ENCODE results near the gene DENND1A.
"Not testable (repeated sequence)": the region's sequence is repeated elsewhere in the genome, so short reads cannot be mapped to it uniquely, and the experiment has no call there.

Gene DENND1A

DNA sequence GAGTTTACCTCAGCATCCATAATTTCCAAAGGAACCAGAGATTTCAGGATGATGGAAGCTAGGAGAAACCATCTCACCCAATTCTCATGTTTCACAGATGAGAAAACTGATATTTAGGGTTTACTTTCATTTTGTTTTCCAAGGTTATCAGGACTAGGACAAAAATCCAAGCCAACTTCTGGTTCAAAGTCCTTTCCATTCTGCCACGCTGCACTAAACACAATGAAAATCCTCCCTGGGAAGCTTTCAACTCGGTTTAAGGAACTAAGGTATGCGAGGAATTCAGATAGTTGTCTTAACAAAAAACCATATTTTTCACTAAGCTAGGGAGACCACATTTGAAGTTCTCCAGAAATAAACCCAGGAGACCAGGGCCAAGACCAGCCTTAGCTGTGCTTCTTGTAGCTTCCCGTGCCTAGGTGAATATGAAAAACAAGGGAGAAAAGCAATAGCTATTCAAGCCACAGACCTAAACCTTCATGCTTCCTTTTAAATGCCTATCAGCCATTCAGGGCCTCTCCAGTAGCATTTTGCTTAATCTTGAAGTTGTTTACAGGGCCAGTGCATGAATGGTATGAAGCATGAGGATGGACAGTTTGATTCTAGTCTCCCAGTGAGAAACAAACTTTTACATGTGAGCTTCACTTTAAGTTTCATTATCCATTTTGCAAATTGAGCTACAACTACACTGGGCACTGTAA lies 167.9 kb downstream of the DENND1A start:
- DNase-seq: peak; percentile 56

- no peak for DNase-seq
These were observed 172.0 kb downstream of the DENND1A start for GRCh38 chr9:123757960-123758359.

GRCh38 chr9:123757547-123757946 lies 172.4 kb downstream of the DENND1A start:
- DNase-seq: no peak

GRCh38 chr9:123756484-123757106 lies 173.3 kb downstream of the DENND1A start:
- DNase-seq: no peak

- DNase-seq: no peak
These were observed 176.2 kb downstream of the DENND1A start for GRCh38 chr9:123753669-123754258.

GRCh38 chr9:123753016-123753415 lies 176.9 kb downstream of the DENND1A start:
- DNase-seq: peak; percentile 59

GRCh38 chr9:123749580-123750202 lies 180.2 kb downstream of the DENND1A start:
- DNase-seq: no peak

- no peak for DNase-seq
These were observed 183.2 kb downstream of the DENND1A start for GRCh38 chr9:123746765-123747164.

- DNase-seq: no peak
These were observed 184.0 kb downstream of the DENND1A start for GRCh38 chr9:123745933-123746332.

- no peak for DNase-seq
These were observed 184.5 kb downstream of the DENND1A start for GRCh38 chr9:123745451-123745850.

- no peak for DNase-seq
These were observed 186.2 kb downstream of the DENND1A start for GRCh38 chr9:123743737-123744136.

DNA sequence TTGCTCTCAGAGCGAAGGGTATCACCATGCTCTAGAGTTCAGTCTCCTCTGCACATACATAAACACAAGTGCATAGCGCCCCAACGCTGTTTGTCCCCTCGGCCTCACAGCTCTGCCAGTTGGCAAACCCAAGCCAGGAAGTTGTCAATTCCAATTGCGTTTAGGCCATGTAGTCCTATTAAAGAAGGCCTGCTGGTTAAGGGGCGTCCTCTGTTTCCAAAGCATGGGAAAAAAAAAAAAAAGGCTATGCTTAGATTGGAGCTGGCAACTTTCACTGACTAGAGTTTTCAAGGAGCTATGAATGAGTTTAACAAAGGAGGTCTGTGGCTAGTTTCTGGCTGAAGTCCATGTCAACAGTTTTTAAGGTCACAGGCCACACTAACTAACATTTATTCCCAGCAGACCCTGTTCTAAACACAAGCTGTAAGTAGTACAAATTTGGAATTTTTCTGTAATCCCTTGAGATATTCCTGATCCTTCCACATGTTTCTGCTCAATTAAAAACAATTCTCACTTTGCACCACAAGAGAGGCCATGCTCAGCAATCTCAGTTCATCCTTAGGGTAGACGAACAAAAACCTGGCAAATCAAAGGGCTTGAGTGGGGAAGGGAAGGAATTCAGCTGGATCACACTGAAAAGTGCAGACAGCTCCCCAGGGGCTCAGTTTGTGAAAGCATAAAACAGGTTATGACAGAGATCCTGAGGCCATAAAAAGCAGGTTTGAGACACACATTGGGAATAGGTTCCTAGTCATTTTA lies 187.7 kb downstream of the DENND1A start:
- DNase-seq: peak; percentile 41

DNA sequence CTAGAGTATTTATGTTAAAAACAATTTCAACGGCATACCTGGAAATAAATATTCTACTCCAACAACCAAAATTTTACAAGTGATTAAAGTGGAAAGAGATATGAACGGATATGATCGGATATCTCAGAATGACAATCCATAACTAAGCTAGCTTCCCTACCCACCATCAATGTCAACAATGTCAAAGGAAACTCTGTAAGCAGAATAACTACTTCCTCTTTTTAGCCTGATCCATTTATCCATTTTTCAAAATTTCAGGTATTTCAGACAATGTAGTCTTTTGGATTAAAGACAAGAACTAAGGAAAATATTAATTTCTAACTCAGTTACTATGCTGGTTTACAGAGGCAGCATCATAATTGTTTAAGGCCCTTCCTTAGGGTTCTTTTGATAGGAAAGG lies 188.7 kb downstream of the DENND1A start:
- no peak for DNase-seq

DNA sequence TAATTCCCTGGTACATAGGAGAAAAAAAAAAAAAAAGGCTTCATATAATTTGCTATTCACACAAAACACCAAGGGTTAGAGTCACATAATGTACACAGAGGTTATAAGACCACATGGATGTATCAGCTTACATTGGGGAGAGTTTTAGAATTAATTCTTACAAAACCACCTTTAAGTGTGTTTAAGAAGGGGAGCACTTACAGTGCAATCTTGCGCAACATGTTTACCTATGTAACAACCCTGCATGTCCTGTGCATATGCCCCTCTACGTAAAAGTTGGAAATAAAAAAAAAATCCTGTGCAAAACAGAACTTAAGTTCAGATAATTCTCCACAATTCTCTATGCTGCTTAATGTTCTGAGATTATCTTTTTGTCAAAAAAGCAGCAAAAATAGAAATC lies 190.0 kb downstream of the DENND1A start:
- DNase-seq: no peak

GRCh38 chr9:123739387-123739786 lies 190.5 kb downstream of the DENND1A start:
- no peak for DNase-seq

- DNase-seq: no peak
These were observed 191.3 kb downstream of the DENND1A start for GRCh38 chr9:123738648-123739047.

- DNase-seq: no peak
These were observed 194.6 kb downstream of the DENND1A start for GRCh38 chr9:123735376-123735775.

DNA sequence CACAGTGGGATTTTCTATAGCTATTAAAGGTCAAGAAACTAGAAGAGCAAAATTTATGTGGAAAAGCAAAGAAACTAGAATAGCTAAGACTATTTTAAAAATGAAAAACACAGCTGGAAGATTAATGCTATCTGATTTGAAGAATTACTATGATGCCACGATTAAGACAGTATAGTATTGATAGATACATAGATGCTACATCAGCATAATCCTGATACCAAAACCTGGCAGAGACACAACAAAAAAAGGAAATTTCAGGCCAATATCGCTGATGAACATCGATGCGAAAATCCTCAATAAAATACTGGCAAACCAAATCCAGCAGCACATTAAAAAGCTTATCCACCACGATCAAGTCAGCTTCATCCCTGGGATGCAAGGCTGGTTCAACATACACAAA lies 201.4 kb downstream of the DENND1A start:
- DNase-seq: not testable (repeated sequence)

DNA sequence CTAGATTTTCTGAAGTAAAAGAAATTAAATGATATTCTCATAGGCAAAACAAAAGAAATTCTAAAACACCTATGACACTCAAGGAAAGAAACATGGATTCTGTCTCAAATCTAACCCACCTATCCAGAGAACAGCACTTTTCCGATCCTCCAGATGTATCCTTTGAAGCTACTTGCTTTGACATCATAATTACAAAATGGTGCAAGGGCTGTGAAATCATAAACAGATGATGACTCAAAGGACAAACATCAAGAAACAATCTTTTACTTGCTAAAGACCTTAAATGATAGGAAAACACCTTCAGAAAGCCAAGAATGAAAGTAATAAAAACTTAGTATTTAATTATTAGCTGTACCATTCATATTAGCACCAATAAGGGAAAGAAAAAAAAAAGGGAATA lies 202.6 kb downstream of the DENND1A start:
- DNase-seq: no peak

DNA sequence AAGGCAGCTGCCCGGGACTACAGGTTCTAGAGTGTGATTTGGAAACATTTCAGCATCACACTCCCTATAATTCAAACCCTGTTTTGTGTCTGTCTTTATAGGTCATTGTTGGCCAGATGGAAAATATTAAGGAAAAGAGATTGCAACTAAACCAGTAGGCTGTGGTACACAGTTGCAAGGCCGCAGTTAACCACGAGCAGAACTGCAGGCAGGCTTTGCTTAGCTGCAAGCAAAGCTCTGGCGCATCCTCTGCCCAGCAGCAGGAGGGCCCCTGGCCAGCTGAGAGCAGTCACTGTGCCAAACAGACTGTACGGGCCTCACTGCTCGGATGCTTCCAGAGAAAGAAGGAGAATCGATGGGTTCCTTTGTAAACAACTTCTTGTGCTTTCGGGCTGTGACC lies 204.5 kb downstream of the DENND1A start:
- DNase-seq: peak; percentile 21

DNA sequence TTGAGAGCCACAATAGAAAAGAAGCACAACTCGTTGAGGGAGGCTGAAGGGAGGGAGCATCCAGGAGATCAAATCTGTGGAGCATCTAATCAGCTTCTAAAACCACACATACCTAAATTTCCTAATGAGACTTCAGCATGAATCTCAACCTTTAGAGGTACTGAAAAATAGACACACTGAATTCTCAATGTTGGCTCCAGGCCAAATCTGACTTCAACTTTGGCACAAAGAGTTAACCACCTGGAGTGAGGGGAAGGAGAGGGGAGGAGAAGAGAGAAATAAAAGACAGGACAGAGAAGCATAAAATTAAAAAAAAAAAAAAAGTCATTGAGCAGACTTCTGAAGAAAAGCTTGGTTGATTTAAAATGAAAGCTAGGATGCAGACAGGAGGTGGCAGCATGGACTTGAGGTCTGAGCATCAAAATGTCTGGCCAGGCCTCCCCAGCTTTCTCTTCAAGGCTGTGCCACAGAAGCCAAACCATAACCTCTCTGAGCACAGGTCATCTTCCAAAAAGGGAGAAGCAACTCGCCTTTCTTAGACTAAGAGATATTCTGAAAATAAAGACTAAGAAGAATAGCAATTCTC lies 205.6 kb downstream of the DENND1A start:
- peak; percentile 42 for DNase-seq

- no peak for DNase-seq
These were observed 206.6 kb downstream of the DENND1A start for GRCh38 chr9:123723135-123723875.
